Kidney (tissue), 14 donors: Measurements from ENCODE around the gene MEOX1. TPM values are rescaled to one million over a fixed set of nuclear protein-coding genes. Genes with fewer than 3 reads are reported as not detected.

Source experiments
- DNase-seq, 5 donors: peaks; one replicate each; pipeline ENCODE4 v3.0.0-alpha.2; 2013 to 2020
- FAIRE-seq: peaks from 2 replicates; lab custom pipeline; 2012; peaks lifted over from hg19 to GRCh38; lab: Jason Lieb, UNC
- H3K27ac ChIP-seq, 2 donors: one replicate each; pipeline ENCODE4 v1.7.0; 2013; ENCODE audit warnings: low read depth in 2 of 2, low read length in 2 of 2, inconsistent platforms in 1 of 2
- H3K27me3 ChIP-seq: one replicate; pipeline ENCODE4 v1.7.1; 2013; ENCODE audit warnings: low read length, inconsistent platforms; ENCODE audit not compliant: control insufficient read depth, insufficient read depth
- H3K36me3 ChIP-seq, 3 donors: one replicate each; pipeline versions ENCODE4 v1.7.0 to v1.7.1; 2013; ENCODE audit warnings: low read length in 3 of 3, control low read depth in 1 of 3, inconsistent platforms in 1 of 3; ENCODE audit not compliant: insufficient read depth in 3 of 3, control insufficient read depth in 2 of 3
- H3K4me1 ChIP-seq, 3 donors: one replicate each; pipeline versions ENCODE4 v1.7.0 to v1.7.1; 2013; ENCODE audit warnings: low read length in 3 of 3, inconsistent platforms in 1 of 3, low read depth in 1 of 3; ENCODE audit not compliant: control insufficient read depth in 2 of 3, insufficient read depth in 2 of 3
- H3K4me3 ChIP-seq, 3 donors: one replicate each; pipeline versions ENCODE4 v1.7.0 to v1.8.1; 2013; ENCODE audit warnings: low read length in 3 of 3, control low read depth in 1 of 3, inconsistent platforms in 1 of 3
- H3K9ac ChIP-seq, 3 donors: one replicate each; pipeline versions ENCODE4 v1.7.0 to v1.7.1; 2013; ENCODE audit warnings: low read length in 3 of 3, control low read depth in 1 of 3, inconsistent platforms in 1 of 3
- H3K9me3 ChIP-seq, 3 donors: one replicate each; pipeline versions ENCODE4 v1.7.0 to v1.7.1; 2013; ENCODE audit warnings: low read length in 3 of 3, control low read depth in 1 of 3, inconsistent platforms in 1 of 3; ENCODE audit not compliant: control insufficient read depth in 2 of 3, insufficient read depth in 1 of 3
- CTCF ChIP-seq: IDR thresholded peaks from 3 replicates; pipeline ENCODE4 v1.5.1; 2012; ENCODE audit warnings: mild to moderate bottlenecking, moderate library complexity, borderline replicate concordance; ENCODE audit not compliant: insufficient read depth; ENCODE audit errors: extremely low read depth
- intact Hi-C: fragments of 100-400 bp; cut with DNase I; formaldehyde crosslinking; loops from one replicate; pipeline ENCODE4 v1.11.1; 2022
- polyA plus RNA-seq: library from polyadenylated mRNA; stranded (reverse); fragments of 350-450 nt; fragmentation: Illumina TruSeq; extraction: RNeasy Lipid Tissue Mini Kit (QIAGEN cat#74804); gene quantifications from one replicate; pipeline ENCODE4 v1.2.3, GENCODE V29; 2014; ENCODE audit warnings: low read depth, low replicate concordance; ENCODE audit not compliant: insufficient read depth
- total RNA-seq: library from RNA; stranded (reverse); fragmentation: NEBNext Ultra II Directional; extraction: Animal tissue kit (Norgen Biotek cat#: 25700); gene quantifications from one replicate; pipeline ENCODE4 v1.2.1, GENCODE V29; 2021
- donor health status: control.
- donor health status: control.
- donor health status: control.
- donor health status: control.
- donor health status: control.
- donor health status: DM: yes; HTN: yes; CAD: no.
- donor health status: Normal renal cell carcinoma (clear cell type).

The MEOX1 gene
- total and polyA plus RNA-seq, 2 donors from 2014 or later, result 1.4 TPM; not detected in 1

DNA sequence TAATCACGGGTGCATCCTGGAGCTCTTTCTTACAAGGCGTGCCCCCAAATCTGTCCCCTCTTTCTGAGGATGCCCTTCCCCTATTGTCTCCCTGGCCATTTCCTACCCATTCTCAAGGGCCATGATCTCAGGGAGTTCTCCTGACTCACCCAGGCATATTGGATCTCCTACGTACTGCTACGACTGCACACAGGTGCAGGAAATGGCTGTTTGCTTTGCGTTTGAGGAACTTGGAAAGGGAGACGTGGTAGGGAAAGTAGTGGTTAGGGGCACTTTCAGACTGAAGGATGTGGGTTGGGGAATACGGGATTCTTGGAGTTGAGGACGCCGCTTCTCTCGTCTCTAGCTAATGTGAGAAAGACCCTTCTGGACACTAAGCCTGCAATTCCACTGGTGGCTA is 18.7 kb upstream of the MEOX1 start:
- no peak overlapping the region for H3K4me3 ChIP-seq
- FAIRE-seq, result no peak
- H3K36me3 ChIP-seq, result no peaks in the 10 kb centered on the region
- no peak overlapping the region for H3K9ac ChIP-seq
- no peaks in the 10 kb centered on the region for H3K9me3 ChIP-seq
- no peak for DNase-seq
- no peaks in the 10 kb centered on the region for H3K27me3 ChIP-seq
- H3K27ac ChIP-seq, result no peak overlapping the region
- peaks cover 0 to 2% (median 0%) of the 10 kb centered on the region in 3 donors for H3K4me1 ChIP-seq
- intact Hi-C loops, result no loop called here
- TF ChIP-seq CTCF, result no peak

DNA sequence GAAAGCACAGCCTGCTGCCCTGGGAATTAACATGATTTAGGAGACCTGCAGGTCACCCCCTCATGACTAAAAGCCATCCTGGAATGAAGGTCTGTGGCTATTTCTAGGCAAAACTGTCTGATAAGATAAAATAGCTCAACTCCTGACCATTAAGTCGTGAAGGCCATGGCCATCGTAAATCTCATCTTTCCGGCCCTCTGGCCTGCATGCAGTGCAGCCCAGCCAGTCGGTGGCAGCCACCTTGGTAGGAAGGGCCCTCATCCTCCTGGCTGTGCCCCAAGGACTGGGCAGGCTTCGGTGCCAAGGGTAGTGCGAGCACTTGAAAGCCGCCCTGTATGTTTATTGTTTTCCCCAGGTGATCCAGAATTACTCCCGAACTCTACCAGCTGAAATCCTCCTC is 18.2 kb upstream of the MEOX1 start:
- no peak overlapping the region for H3K27ac ChIP-seq
- FAIRE-seq (no peak), DNase-seq (no peak)
- intact Hi-C loops, result no loop called here
- H3K9me3 ChIP-seq, result no peaks in the 10 kb centered on the region
- TF ChIP-seq CTCF, result no peak
- H3K4me1 ChIP-seq, result peaks cover 0 to 2% (median 0%) of the 10 kb centered on the region in 3 donors
- H3K27me3 ChIP-seq, result no peaks in the 10 kb centered on the region
- H3K36me3 ChIP-seq, result no peaks in the 10 kb centered on the region
- no peak overlapping the region for H3K4me3 ChIP-seq
- no peak overlapping the region for H3K9ac ChIP-seq

DNA sequence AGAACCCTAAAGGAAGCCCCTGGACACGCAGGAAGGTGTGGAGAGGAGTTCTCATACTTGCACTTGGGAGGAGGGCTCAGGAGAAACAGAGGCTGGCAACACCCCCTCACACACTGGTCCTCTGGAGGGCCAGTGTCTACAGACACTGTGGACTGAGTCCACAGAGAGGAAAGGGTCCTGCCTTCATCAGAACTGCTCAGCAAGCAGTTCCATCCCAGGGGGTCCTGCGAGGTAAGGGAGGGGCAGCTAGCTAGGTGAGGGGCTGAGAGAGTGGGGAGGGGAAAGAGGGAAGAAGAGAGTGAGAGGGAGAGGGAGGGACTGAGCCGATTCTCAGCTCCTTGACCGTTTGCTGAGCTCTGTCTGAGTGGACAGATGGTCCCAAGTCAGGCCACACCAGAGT is 17.7 kb upstream of the MEOX1 start:
- H3K9ac ChIP-seq, result no peak overlapping the region
- no peak for TF ChIP-seq CTCF
- no peak for FAIRE-seq
- H3K4me1 ChIP-seq, result peaks cover 0 to 2% (median 0%) of the 10 kb centered on the region in 3 donors
- H3K27me3 ChIP-seq, result no peaks in the 10 kb centered on the region
- H3K36me3 ChIP-seq, result no peaks in the 10 kb centered on the region
- intact Hi-C loops, result no loop called here
- H3K9me3 ChIP-seq, result no peaks in the 10 kb centered on the region
- no peak overlapping the region for H3K4me3 ChIP-seq
- DNase-seq, result no peak
- no peak overlapping the region for H3K27ac ChIP-seq

- Histone ChIP-seq H3K27ac (no peak overlapping the region), H3K36me3 (no peaks in the 10 kb centered on the region), H3K4me1 (peaks cover 0 to 2% (median 0%) of the 10 kb centered on the region in 3 donors), H3K27me3 (no peaks in the 10 kb centered on the region), H3K4me3 (no peak overlapping the region), H3K9ac (no peak overlapping the region), H3K9me3 (no peaks in the 10 kb centered on the region)
- no peak for FAIRE-seq
- no peak for DNase-seq
- no peak for TF ChIP-seq CTCF
- intact Hi-C loops, result no loop called here
Measured at GRCh38 chr17:43676471-43676870, 14.7 kb upstream of the MEOX1 start.
